ENCODE results near the gene AGAP3.

Gene AGAP3

DNA sequence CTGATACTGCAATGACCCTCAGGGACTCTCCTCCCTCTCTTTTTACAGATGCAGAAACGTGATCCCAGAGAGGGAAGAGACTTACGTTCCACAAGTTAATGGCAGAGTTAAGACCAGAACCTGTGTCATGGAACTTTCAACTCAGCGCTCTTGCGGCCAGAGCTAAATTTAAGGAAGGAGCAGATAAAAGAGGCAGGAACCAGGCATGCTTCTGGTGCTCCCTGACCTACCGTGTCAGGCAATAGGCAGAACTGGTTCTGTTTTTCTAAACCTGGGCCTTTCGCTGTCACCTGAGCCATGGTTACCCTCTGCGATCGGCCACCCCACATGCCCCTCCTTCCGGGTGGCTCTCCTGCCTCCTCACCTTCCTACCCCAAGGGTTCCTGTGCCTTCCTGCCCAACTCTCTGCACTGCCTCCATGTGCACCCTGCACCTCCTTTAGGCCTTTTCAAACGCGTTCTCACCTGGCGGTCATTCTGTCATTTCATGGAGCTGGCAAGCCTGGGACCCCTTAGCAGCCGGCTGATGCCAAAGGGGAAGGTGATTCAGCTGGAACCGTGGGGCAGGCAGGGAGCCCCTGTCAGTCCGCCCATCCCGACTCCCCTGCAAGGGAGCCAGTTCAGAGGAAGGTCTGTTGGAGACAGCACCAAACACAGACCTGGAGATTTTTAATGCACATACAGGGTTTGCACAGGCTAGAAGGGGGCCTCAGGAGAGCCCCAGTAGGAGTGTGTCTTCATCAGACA is 88.9 kb downstream of the AGAP3 start:
- TF ChIP-seq, protein P1, sequence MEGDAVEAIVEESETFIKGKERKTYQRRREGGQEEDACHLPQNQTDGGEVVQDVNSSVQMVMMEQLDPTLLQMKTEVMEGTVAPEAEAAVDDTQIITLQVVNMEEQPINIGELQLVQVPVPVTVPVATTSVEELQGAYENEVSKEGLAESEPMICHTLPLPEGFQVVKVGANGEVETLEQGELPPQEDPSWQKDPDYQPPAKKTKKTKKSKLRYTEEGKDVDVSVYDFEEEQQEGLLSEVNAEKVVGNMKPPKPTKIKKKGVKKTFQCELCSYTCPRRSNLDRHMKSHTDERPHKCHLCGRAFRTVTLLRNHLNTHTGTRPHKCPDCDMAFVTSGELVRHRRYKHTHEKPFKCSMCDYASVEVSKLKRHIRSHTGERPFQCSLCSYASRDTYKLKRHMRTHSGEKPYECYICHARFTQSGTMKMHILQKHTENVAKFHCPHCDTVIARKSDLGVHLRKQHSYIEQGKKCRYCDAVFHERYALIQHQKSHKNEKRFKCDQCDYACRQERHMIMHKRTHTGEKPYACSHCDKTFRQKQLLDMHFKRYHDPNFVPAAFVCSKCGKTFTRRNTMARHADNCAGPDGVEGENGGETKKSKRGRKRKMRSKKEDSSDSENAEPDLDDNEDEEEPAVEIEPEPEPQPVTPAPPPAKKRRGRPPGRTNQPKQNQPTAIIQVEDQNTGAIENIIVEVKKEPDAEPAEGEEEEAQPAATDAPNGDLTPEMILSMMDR (IDR thresholded peaks at IDR 0.05; ENCODE audit: low read depth, low read length), result no peak

DNA sequence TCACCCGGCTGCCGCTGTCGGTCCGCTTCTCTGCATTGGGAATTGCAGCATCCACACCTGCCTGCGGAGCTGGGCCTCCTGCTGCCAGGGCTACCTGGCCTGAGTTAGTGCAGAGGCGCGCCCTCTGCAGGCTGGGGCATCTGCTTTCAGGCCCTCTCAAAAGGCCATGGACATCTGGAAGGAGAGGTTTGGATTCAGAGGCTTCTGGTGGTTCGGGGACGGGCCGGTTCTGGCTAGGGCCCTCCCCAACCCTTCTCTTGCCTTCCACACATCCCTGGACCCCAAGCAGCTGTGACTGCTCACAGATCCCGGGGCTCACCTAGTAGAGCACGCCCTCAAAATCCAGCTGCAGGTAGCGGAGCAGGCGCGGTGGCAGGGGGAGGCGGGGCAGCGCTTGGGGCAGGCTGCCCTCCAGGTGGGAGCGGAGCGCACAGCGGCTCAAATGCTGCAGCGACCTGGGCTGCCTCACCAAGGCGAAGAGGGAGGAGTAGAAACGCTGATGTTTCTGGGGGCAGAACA is 89.6 kb downstream of the AGAP3 start:
- TF ChIP-seq, protein P1 (IDR thresholded peaks at IDR 0.05; ENCODE audit: low read depth, low read length), result no peak
- no peak overlapping the region for H3K4me3 ChIP-seq (replicated peaks in 1 of 2; ENCODE audit: low read depth in 2 of 2, low read length in 2 of 2)
- DNase-seq (ENCODE audit: low read depth in 2 of 2), result no peak

More for the DNA sequence above, 88.9 kb downstream of the AGAP3 start:
- H3K4me3 ChIP-seq (replicated peaks in 1 of 2; ENCODE audit: low read depth in 2 of 2, low read length in 2 of 2), result no peak overlapping the region
- DNase-seq (ENCODE audit: low read depth in 2 of 2), result no peak

DNA sequence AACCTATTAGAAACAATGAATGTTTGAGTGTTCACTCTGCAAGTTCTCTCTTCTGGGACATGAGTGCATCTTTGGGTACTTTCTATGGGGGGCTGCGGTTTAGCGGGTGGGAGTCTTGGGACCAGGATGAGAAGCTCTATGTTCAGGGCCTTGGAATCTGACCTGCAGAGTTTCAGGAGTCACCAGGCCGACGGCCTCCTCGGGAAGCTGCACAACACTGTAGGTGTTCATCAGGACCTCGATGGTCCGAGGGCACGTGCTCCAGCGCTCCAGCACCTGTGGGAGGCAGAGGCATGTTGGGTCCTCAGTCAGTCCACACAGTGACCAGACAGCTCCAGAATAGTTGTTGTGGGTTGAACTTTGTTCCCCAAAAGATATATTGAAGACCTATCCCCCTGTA is 90.1 kb downstream of the AGAP3 start:
- no peak overlapping the region for H3K4me3 ChIP-seq (replicated peaks in 1 of 2; ENCODE audit: low read depth in 2 of 2, low read length in 2 of 2)
- TF ChIP-seq, protein P1 (IDR thresholded peaks at IDR 0.05; ENCODE audit: low read depth, low read length), result no peak
- DNase-seq (ENCODE audit: low read depth in 2 of 2), result no peak

DNA sequence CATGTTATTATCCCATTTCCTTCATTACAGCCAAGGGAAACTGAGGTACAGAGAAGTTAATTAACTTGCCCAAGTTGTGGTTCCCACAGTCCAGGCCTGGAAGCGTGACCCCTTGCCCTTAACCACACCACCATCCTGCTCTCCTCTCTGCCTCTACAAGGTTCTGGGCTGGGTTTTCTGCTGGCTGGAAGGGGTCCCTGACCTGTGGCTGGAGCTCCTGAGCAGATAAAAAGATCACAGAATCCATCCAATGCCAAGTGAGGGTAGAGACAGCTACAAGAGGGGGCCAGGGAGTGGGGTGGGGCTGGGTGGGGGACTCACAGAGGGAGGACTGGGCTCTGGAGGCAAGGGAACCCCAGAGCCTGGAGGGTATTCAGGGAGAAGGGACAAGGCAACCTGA is 91.0 kb downstream of the AGAP3 start:
- H3K4me3 ChIP-seq (replicated peaks in 1 of 2; ENCODE audit: low read depth in 2 of 2, low read length in 2 of 2), result no peak overlapping the region
- DNase-seq (ENCODE audit: low read depth in 2 of 2), result no peak
- TF ChIP-seq, protein P1 (IDR thresholded peaks at IDR 0.05; ENCODE audit: low read depth, low read length), result no peak

DNA sequence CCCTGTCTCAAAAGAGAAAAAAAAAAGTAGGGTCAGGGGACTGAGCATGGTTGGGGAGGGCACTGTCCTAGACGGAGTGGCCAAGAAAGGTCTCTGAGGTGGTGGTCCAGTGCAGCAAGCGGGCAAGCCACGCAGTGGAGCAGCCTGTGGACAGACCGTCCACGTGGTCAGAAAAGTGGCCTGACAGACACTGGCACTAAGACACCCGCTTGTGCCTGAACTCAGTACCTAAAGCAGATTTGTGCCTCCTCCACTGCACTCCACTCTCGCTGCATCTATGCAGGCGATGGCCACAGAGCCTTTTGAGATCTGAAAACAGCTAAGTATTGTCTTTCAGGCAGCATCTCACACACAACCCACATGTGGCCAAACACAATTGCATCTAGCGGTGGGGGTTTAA is 92.0 kb downstream of the AGAP3 start:
- no peak for DNase-seq (ENCODE audit: low read depth in 2 of 2)
- TF ChIP-seq, protein P1 (IDR thresholded peaks at IDR 0.05; ENCODE audit: low read depth, low read length), result no peak
- H3K4me3 ChIP-seq (replicated peaks in 1 of 2; ENCODE audit: low read depth in 2 of 2, low read length in 2 of 2), result no peak overlapping the region

DNA sequence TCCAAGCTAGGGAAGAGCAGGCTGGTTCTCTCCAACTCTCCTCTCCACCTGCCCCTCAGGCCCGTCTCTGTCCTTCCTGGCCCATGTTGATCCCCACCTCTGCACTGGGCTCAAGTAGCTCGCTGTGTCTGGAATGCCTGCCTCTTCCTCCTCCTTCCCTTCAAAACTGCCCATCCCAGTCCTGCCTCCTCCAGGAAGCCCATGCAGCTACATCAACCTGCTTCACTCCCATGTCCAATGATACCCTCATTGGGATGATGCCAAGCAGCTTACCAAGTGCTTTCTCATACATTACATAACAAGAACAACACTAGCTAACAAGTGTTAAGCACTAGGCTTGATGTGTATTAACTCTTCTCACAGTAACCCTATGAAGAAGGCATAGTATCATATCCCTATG is 92.6 kb downstream of the AGAP3 start:
- no peak overlapping the region for H3K4me3 ChIP-seq (replicated peaks in 1 of 2; ENCODE audit: low read depth in 2 of 2, low read length in 2 of 2)
- TF ChIP-seq, protein P1 (IDR thresholded peaks at IDR 0.05; ENCODE audit: low read depth, low read length), result no peak
- no peak for DNase-seq (ENCODE audit: low read depth in 2 of 2)
